ENCODE measurements around the gene SDF2L1. TPM values are rescaled to one million over a fixed set of nuclear protein-coding genes. Genes with fewer than 3 reads are reported as not detected.

Gene SDF2L1
- total RNA-seq, 1 donor from 2014 or later, result 4.3 TPM

DNA sequence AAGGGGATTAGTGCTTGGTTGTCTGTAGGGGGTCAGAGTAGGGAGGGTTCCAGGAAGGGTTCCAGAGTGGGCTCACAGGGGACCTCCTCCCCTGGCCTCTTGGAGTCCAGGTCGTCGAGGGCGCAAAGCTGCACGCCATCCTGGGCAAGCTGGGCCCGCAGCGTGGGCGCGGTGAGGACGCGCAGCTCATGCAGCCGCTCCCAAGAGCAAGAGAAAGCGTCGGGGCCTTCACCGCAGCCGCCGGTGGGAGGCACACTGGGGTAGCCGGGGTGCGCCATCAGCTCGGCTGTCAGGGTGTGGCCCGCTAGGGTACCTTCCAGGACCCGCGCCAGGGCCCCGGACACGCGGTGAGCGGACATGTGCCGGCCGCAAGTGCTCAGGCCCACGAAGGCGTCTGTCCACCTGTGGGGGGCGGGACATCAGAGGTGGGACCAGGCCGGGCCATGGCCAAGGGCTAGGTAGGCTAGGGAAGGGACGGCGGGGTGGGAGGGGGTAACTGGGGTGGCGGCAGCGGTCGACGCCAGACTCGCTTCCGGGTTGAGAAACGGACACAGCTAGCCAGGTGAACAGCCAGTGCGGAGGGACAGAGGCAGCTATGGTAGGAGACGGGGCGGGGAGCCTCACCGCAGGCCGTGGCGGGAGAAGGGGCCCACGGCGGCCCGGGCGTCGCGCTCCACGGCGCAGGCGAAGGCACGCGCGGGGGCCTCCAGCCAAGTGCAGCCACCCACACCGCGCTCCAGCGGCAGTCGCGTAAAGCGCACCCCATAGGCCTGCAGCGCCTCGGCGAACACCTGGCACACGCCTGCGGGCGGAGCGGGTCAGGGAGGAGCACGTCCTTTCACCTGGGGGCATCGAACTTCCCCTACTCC is 13.5 kb upstream of the SDF2L1 start:
- Mint-ChIP-seq H3K27ac (no peak overlapping the region), H3K4me3 (peak overlapping the region; percentile 90), H3K4me1 (peaks cover 10% of the 10 kb centered on the region), H3K36me3 (peaks cover 9% of the 10 kb centered on the region), H3K9me3 (peaks cover 2% of the 10 kb centered on the region), H3K27me3 (ENCODE audit: insufficient read depth, low read depth) (peaks cover 8% of the 10 kb centered on the region)
- no peak for TF ChIP-seq CTCF (IDR thresholded peaks at IDR 0.05)
- Histone ChIP-seq H3K9ac (no peak overlapping the region), H4K20me1 (ENCODE audit: low read depth) (peaks cover 52% of the 10 kb centered on the region), H3K4me3 (peak overlapping the region; percentile 73), H3K4me1 (no peaks in the 10 kb centered on the region), H3K36me3 (no peaks in the 10 kb centered on the region), H3K4me2 (peak overlapping the region; percentile 92), H3K27ac (no peak overlapping the region), H3F3A (ENCODE audit: low read depth) (peaks cover 30% of the 10 kb centered on the region), H3K79me2 (ENCODE audit: low read depth) (peaks cover 25% of the 10 kb centered on the region), H3K27me3 (no peaks in the 10 kb centered on the region), H2AFZ (replicated peaks) (no peak overlapping the region), H3K9me3 (ENCODE audit: low read depth) (no peaks in the 10 kb centered on the region)
- no peak for DNase-seq (ENCODE audit: low spot score)

GRCh38 chr22:21629255-21630149 is 12.6 kb upstream of the SDF2L1 start, which contains the start of gene YDJC:
Gene YDJC, minus strand, starts transcription at chr22:21630022. Its CDS starts 8 bp downstream, at chr22:21630014.
- H3K36me3 ChIP-seq, result no peaks in the 10 kb centered on the region
- H3F3A ChIP-seq (ENCODE audit: low read depth), result peaks cover 21% of the 10 kb centered on the region
- H4K20me1 ChIP-seq (ENCODE audit: low read depth), result peaks cover 43% of the 10 kb centered on the region
- peaks cover 25% of the 10 kb centered on the region for H3K79me2 ChIP-seq (ENCODE audit: low read depth)
- peaks cover 2% of the 10 kb centered on the region for H3K9me3 Mint-ChIP-seq
- peak within 1 kb of the TSS; percentile 73 for H3K4me3 ChIP-seq
- H3K27ac Mint-ChIP-seq, result no peak within 1 kb of the TSS
- no peaks in the 10 kb centered on the region for H3K9me3 ChIP-seq (ENCODE audit: low read depth)
- H3K9ac ChIP-seq, result peak within 1 kb of the TSS; percentile 52
- H3K4me3 Mint-ChIP-seq, result peak within 1 kb of the TSS; percentile 90
- no peak within 1 kb of the TSS for H3K27ac ChIP-seq
- peak; percentile 97 for DNase-seq (ENCODE audit: low spot score)
- H3K27me3 Mint-ChIP-seq (ENCODE audit: insufficient read depth, low read depth), result peaks cover 8% of the 10 kb centered on the region
- H3K4me1 Mint-ChIP-seq, result peaks cover 10% of the 10 kb centered on the region
- peak within 1 kb of the TSS; percentile 74 for H2AFZ ChIP-seq (replicated peaks)
- H3K4me2 ChIP-seq, result peak within 1 kb of the TSS; percentile 92
- TF ChIP-seq CTCF (IDR thresholded peaks at IDR 0.05), result peak; percentile 58
- no peak for TF ChIP-seq EZH2 (IDR thresholded peaks at IDR 0.05)
- no peaks in the 10 kb centered on the region for H3K4me1 ChIP-seq
- H3K36me3 Mint-ChIP-seq, result peaks cover 9% of the 10 kb centered on the region
- H3K27me3 ChIP-seq, result no peaks in the 10 kb centered on the region

DNA sequence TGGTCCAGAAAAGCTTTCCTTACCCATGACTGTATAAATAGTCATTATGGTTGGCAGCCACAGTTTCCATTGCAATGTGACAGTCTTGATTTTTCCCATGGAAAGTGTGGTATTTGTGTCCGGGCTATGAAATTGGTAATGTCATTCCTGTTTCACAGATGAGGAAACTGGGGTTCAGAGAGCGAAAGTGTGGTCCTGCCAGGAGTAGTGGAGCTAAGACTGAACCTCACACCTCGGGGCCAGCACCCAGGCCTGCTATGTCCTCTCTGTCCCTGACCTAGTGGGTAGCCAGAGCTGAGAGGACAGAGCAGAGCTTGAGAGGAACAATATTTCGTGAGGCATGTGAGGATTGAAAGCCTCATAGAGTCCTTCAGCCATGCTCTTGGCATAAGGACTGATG is 11.1 kb upstream of the SDF2L1 start:
- no peak overlapping the region for H3K4me2 ChIP-seq
- no peak overlapping the region for H3K4me3 ChIP-seq
- no peaks in the 10 kb centered on the region for H3K9me3 ChIP-seq (ENCODE audit: low read depth)
- peaks cover 17% of the 10 kb centered on the region for H3F3A ChIP-seq (ENCODE audit: low read depth)
- no peaks in the 10 kb centered on the region for H3K36me3 ChIP-seq
- peaks cover 29% of the 10 kb centered on the region for H4K20me1 ChIP-seq (ENCODE audit: low read depth)
- H3K4me1 Mint-ChIP-seq, result peaks cover 10% of the 10 kb centered on the region
- H3K36me3 Mint-ChIP-seq, result peaks cover 9% of the 10 kb centered on the region
- no peak for DNase-seq (ENCODE audit: low spot score)
- no peak overlapping the region for H3K27ac ChIP-seq
- H3K9me3 Mint-ChIP-seq, result peaks cover 2% of the 10 kb centered on the region
- no peaks in the 10 kb centered on the region for H3K27me3 ChIP-seq
- no peak overlapping the region for H3K9ac ChIP-seq
- H3K79me2 ChIP-seq (ENCODE audit: low read depth), result peaks cover 22% of the 10 kb centered on the region
- peaks cover 8% of the 10 kb centered on the region for H3K27me3 Mint-ChIP-seq (ENCODE audit: insufficient read depth, low read depth)
- H2AFZ ChIP-seq (replicated peaks), result no peak overlapping the region
- H3K27ac Mint-ChIP-seq, result no peak overlapping the region
- no peaks in the 10 kb centered on the region for H3K4me1 ChIP-seq
- peak overlapping the region; percentile 81 for H3K4me3 Mint-ChIP-seq
- no peak for TF ChIP-seq EZH2phosphoT487 (IDR thresholded peaks at IDR 0.05)
- TF ChIP-seq EZH2 (IDR thresholded peaks at IDR 0.05), result no peak
- no peak for TF ChIP-seq CTCF (IDR thresholded peaks at IDR 0.05)

Measured in neural progenitor cell (in vitro differentiated cells).